HL-60 (cell line): ENCODE results near the gene CITED1.

Experiments used
- GABPA ChIP-seq: IDR thresholded peaks from 2 replicates; pipeline ENCODE4 v1.6.1; 2012; ENCODE audit warnings: low read depth
- POLR2AphosphoS5 ChIP-seq: IDR thresholded peaks from 2 replicates; pipeline ENCODE4 v1.6.1; 2012; ENCODE audit warnings: low read depth
- SPI1 ChIP-seq: IDR thresholded peaks from 2 replicates; pipeline ENCODE4 v1.6.1; 2012; ENCODE audit warnings: low read depth, mild to moderate bottlenecking, borderline replicate concordance
- TF ChIP-seq, protein P1 (sequence below): IDR thresholded peaks from one replicate; pipeline ENCODE4 v1.5.1; 2011; ENCODE audit warnings: low read length, control low read depth, inconsistent platforms; ENCODE audit not compliant: insufficient read depth
- TF ChIP-seq, protein P2 (sequence below): IDR thresholded peaks from 2 replicates; pipeline ENCODE4 v1.6.1; 2012; ENCODE audit warnings: low read depth; ENCODE audit not compliant: insufficient replicate concordance

- TF ChIP-seq, protein P1, sequence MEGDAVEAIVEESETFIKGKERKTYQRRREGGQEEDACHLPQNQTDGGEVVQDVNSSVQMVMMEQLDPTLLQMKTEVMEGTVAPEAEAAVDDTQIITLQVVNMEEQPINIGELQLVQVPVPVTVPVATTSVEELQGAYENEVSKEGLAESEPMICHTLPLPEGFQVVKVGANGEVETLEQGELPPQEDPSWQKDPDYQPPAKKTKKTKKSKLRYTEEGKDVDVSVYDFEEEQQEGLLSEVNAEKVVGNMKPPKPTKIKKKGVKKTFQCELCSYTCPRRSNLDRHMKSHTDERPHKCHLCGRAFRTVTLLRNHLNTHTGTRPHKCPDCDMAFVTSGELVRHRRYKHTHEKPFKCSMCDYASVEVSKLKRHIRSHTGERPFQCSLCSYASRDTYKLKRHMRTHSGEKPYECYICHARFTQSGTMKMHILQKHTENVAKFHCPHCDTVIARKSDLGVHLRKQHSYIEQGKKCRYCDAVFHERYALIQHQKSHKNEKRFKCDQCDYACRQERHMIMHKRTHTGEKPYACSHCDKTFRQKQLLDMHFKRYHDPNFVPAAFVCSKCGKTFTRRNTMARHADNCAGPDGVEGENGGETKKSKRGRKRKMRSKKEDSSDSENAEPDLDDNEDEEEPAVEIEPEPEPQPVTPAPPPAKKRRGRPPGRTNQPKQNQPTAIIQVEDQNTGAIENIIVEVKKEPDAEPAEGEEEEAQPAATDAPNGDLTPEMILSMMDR, result no peak
- TF ChIP-seq POLR2AphosphoS5 (no peak), GABPA (no peak), SPI1 (no peak)
- TF ChIP-seq, protein P2, sequence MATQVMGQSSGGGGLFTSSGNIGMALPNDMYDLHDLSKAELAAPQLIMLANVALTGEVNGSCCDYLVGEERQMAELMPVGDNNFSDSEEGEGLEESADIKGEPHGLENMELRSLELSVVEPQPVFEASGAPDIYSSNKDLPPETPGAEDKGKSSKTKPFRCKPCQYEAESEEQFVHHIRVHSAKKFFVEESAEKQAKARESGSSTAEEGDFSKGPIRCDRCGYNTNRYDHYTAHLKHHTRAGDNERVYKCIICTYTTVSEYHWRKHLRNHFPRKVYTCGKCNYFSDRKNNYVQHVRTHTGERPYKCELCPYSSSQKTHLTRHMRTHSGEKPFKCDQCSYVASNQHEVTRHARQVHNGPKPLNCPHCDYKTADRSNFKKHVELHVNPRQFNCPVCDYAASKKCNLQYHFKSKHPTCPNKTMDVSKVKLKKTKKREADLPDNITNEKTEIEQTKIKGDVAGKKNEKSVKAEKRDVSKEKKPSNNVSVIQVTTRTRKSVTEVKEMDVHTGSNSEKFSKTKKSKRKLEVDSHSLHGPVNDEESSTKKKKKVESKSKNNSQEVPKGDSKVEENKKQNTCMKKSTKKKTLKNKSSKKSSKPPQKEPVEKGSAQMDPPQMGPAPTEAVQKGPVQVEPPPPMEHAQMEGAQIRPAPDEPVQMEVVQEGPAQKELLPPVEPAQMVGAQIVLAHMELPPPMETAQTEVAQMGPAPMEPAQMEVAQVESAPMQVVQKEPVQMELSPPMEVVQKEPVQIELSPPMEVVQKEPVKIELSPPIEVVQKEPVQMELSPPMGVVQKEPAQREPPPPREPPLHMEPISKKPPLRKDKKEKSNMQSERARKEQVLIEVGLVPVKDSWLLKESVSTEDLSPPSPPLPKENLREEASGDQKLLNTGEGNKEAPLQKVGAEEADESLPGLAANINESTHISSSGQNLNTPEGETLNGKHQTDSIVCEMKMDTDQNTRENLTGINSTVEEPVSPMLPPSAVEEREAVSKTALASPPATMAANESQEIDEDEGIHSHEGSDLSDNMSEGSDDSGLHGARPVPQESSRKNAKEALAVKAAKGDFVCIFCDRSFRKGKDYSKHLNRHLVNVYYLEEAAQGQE, result no peak
Observed at GRCh38 chrX:72309297-72310071, 3.8 kb upstream of the CITED1 start.
